LNCAP (cell line): Measurements from ENCODE around the gene SOCS3.

Source experiments
- TF ChIP-seq, protein P1 (sequence below): fragments of 450-650 bp; IDR thresholded peaks from 2 replicates; pipeline ENCODE4 v1.5.1; 2017; ENCODE audit warnings: mild to moderate bottlenecking

The SOCS3 gene

DNA sequence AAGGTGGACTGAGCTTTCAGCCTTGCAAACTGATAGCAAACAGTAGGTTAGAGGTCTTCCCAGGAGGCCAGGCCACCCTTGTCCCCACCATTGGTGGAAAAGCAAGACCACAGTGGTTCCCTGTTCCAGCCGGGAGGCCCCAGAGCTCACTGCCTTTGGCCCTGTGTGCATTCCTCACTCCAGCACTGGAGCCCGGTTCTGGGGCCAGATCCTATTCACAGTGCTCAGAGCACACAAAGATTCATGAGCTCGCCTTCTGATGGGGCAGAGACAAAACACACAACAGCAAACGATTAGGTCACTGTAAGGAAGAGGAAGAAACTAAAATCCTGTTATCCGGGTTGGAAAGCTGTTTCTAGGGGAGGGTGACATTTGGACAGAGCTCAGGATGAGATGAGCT is 13.0 kb upstream of the SOCS3 start:
- TF ChIP-seq, protein P1, sequence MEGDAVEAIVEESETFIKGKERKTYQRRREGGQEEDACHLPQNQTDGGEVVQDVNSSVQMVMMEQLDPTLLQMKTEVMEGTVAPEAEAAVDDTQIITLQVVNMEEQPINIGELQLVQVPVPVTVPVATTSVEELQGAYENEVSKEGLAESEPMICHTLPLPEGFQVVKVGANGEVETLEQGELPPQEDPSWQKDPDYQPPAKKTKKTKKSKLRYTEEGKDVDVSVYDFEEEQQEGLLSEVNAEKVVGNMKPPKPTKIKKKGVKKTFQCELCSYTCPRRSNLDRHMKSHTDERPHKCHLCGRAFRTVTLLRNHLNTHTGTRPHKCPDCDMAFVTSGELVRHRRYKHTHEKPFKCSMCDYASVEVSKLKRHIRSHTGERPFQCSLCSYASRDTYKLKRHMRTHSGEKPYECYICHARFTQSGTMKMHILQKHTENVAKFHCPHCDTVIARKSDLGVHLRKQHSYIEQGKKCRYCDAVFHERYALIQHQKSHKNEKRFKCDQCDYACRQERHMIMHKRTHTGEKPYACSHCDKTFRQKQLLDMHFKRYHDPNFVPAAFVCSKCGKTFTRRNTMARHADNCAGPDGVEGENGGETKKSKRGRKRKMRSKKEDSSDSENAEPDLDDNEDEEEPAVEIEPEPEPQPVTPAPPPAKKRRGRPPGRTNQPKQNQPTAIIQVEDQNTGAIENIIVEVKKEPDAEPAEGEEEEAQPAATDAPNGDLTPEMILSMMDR = no peak

DNA sequence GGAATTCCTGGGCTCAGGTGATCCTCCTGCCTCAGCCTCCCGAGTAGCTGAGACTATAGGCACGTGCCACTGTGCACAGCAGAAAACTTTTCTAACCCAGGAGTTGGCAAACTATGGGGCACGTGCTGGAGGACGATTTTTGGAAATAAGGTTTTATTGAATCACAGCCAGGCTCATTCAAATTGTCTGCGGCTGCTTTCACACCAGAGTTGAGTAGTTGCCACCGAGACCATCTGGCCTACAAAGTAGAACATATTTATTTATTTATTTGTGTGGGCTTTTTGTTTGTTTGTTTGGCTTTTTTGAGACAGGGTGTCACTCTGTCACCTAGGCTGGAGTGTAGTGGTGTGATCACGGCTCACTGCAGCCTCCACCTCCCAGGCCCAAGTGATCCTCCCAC is 11.2 kb upstream of the SOCS3 start:
- TF ChIP-seq, protein P1 = no peak

DNA sequence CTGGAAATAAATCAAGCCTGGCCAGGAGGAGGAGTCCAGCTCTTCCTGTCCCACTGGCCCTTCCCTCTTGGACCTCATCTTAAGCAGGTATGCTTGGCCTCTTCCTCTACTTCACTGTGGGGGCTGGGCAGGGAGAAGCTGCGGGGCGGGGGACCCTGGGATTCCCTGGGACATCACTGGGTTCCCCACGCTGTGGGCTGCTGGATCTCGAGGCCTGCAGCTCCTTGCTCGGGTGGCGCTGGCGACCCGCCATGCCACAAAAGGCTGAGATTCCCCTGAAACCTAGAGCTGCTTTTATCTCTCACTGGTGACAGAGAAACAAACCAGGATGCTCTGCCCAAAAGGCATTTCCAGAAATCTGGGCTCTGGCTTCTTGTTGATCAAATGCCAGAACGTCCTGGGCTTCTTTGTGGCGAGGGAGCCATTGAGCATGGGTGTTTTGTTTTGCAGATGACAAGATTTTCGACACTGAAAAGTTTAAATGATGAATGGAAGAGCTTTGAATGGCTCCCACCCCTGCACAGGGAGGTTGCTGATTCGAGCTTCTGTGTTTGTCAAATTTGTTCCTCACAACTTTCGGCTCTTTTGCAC is 10.0 kb upstream of the SOCS3 start:
- TF ChIP-seq, protein P1 = no peak

DNA sequence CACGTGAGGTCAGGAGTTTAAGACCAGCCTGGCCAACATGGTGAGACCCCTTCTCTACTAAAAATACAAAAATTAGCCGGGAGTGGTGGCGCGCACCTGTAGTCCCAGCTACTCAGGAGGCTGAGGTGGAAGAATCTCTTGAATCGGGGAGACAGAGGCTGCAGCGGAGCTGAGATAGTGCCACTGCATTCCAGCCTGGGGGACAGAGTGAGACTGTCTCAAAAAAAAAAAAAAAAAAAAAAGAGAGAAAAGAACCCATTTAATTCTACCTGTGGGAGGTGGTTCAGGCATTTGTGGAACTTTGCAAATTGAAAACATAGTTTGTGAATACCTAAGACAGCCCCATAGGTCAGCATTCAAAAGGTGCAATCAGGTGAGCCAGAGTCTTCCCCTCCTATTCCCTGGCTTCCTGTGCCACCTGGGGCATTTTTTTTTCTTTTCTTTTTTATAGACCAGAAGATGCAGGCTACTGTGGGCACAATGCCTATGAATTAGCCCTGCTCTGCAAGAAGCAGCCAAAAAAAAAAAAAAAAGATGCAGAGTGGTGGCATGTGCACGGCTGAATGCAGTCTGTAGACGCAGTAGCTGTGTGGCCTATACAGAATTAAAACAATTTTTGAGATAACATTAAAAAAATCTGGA is 9.1 kb upstream of the SOCS3 start:
- TF ChIP-seq, protein P1 = no peak

DNA sequence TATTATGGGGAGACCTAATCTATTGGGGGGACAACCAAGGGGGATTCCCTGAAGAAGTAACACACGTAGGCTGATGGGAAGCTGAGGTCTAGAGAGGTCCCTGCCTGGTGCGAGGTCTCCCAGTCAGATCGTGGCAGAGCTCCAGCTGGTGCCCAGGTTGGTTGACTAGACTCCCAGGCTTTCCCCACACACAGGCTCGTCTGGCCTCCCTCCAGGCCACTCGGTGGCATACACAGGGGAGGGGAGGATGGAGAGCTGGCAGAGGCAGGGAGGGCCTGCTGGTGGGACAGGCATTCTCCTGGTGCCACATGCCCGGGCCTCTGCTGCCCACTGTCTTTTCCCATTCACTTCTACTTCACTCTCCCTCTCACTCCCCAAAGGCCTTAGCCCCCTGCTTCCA is 8.5 kb upstream of the SOCS3 start:
- TF ChIP-seq, protein P1 = no peak

DNA sequence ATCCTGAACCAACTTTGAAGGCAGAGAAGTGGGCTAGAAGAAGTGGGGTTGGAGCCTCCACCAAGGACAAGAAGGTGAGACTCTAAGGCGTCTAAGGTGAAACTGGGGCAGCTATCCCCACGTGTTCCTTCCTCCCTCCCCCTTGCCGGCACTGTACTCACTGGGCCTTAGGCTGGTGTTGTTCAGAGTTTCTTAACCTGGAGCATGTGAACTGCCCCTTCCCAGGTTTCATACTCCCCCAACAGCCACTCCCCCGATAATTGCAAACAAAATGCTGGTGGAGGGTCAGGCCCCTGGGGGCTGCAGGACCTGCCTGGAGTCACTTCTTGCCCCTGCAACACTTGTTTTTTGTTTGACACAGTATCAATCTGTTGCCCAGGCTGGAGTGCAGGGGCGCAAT is 7.3 kb upstream of the SOCS3 start:
- TF ChIP-seq, protein P1 = no peak

DNA sequence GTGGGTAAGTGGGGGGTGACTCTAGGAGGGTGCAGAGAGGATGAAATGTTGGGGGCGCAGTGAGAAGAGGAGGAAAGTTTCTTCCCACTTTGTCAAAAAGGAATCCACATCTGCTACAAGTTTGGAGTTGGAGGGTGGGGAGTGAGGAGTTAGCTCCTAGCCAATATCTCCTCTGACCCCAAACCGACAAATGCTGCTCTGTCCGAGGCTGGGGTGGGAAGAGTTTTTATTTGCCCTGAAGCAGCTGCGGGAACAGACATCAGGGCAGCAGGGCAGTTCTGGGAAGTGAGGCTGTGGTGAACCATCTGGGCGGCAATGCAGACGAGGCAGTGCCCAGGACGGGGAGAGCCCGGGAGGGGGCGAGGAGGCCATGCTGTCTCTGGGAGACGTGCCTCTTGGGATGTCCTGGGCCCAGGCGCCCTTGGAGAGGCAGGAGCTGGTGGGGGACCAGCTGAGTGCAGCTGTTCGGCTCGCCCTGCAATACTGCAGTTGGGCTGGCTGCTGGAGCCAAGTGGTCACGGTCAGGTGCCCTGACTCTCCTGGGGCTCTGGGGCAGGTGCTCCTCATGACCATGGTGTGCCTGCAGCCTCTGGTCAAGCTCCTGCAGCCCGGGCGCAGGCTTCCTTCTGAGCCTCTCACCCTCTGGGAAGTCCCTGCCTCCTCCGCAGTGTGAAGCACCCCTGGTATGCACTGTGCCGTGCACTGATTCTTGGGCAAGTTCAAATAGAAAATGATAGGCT is 6.4 kb upstream of the SOCS3 start:
- TF ChIP-seq, protein P1 = no peak
